ENCODE measurements around the gene DOC2A.

The DOC2A gene

GRCh38 chr16:29975811-29976511 is 34.9 kb downstream of the DOC2A start:
- peaks cover 13% of the 10 kb centered on the region for H3K4me1 ChIP-seq
- H2AFZ ChIP-seq: no peak overlapping the region
- peak overlapping the region; percentile 85 for H3K4me2 ChIP-seq (ENCODE audit: low read length)
- H3K4me3 ChIP-seq (ENCODE audit: low read depth, low read length): peak overlapping the region; percentile 93
- H3K79me2 ChIP-seq: peaks cover 20% of the 10 kb centered on the region
- no peaks in the 10 kb centered on the region for H3K9me3 ChIP-seq (ENCODE audit: control insufficient read depth, low read length)
- H3K27ac ChIP-seq: peak overlapping the region; percentile 76
- H3K27me3 ChIP-seq (ENCODE audit: control insufficient read depth, insufficient read depth, low read length): no peaks in the 10 kb centered on the region
- H3K36me3 ChIP-seq (ENCODE audit: control insufficient read depth, insufficient read depth, low read length): no peaks in the 10 kb centered on the region
- no peak for TF ChIP-seq CTCF (IDR thresholded peaks at IDR 0.05)
- no peak overlapping the region for H3K9ac ChIP-seq

GRCh38 chr16:29975134-29975538 is 35.7 kb downstream of the DOC2A start:
- H3K79me2 ChIP-seq: peaks cover 20% of the 10 kb centered on the region
- H3K4me2 ChIP-seq (ENCODE audit: low read length): peak overlapping the region; percentile 85
- peak overlapping the region; percentile 76 for H3K27ac ChIP-seq
- no peak for TF ChIP-seq CTCF (IDR thresholded peaks at IDR 0.05)
- peak overlapping the region; percentile 93 for H3K4me3 ChIP-seq (ENCODE audit: low read depth, low read length)
- H3K27me3 ChIP-seq (ENCODE audit: control insufficient read depth, insufficient read depth, low read length): no peaks in the 10 kb centered on the region
- H3K9ac ChIP-seq: peak overlapping the region; percentile 41
- H3K4me1 ChIP-seq: peaks cover 13% of the 10 kb centered on the region
- H2AFZ ChIP-seq: no peak overlapping the region
- H3K9me3 ChIP-seq (ENCODE audit: control insufficient read depth, low read length): no peaks in the 10 kb centered on the region
- H3K36me3 ChIP-seq (ENCODE audit: control insufficient read depth, insufficient read depth, low read length): no peaks in the 10 kb centered on the region

GRCh38 chr16:29974291-29975133 is 36.3 kb downstream of the DOC2A start:
- H2AFZ ChIP-seq: peak overlapping the region; percentile 78
- H3K4me1 ChIP-seq: peaks cover 13% of the 10 kb centered on the region
- no peaks in the 10 kb centered on the region for H3K9me3 ChIP-seq (ENCODE audit: control insufficient read depth, low read length)
- H3K79me2 ChIP-seq: peaks cover 20% of the 10 kb centered on the region
- H3K9ac ChIP-seq: peak overlapping the region; percentile 41
- H3K27me3 ChIP-seq (ENCODE audit: control insufficient read depth, insufficient read depth, low read length): no peaks in the 10 kb centered on the region
- peak overlapping the region; percentile 76 for H3K27ac ChIP-seq
- H3K36me3 ChIP-seq (ENCODE audit: control insufficient read depth, insufficient read depth, low read length): no peaks in the 10 kb centered on the region
- peak overlapping the region; percentile 85 for H3K4me2 ChIP-seq (ENCODE audit: low read length)
- peak overlapping the region; percentile 93 for H3K4me3 ChIP-seq (ENCODE audit: low read depth, low read length)
- TF ChIP-seq CTCF (IDR thresholded peaks at IDR 0.05): no peak

GRCh38 chr16:29973384-29974246 is 37.2 kb downstream of the DOC2A start, which contains the start of gene TAOK2:
TAOK2 (plus strand) TSS chr16:29973868; CDS start chr16:29977773, 3,905 bp downstream.
- Histone ChIP-seq H2AFZ (peak within 1 kb of the TSS; percentile 78), H3K27ac (peak within 1 kb of the TSS; percentile 76), H3K27me3 (ENCODE audit: control insufficient read depth, insufficient read depth, low read length) (no peaks in the 10 kb centered on the region), H3K4me1 (peaks cover 13% of the 10 kb centered on the region), H3K4me3 (ENCODE audit: low read depth, low read length) (peak within 1 kb of the TSS; percentile 93), H3K79me2 (peaks cover 20% of the 10 kb centered on the region), H3K36me3 (ENCODE audit: control insufficient read depth, insufficient read depth, low read length) (no peaks in the 10 kb centered on the region), H3K4me2 (ENCODE audit: low read length) (peak within 1 kb of the TSS; percentile 85), H3K9me3 (ENCODE audit: control insufficient read depth, low read length) (no peaks in the 10 kb centered on the region), H3K9ac (peak within 1 kb of the TSS; percentile 41)
- no peak for TF ChIP-seq CTCF (IDR thresholded peaks at IDR 0.05)
